NCI-H774 (cell line): ENCODE measurements around the gene MYO7B.
A peak's percentile ranks its signal among the peaks of the same experiment; 100 is the strongest.

Experiments
- DNase-seq: peaks from one replicate; lab custom pipeline; 2025; lab: John Stamatoyannopoulos, UW

The MYO7B gene

GRCh38 chr2:127637725-127638252, 102.3 kb downstream of the MYO7B start:
- DNase-seq: no peak

GRCh38 chr2:127638361-127639110, 103.1 kb downstream of the MYO7B start:
- DNase-seq: no peak

GRCh38 chr2:127639111-127639474, 103.6 kb downstream of the MYO7B start:
- DNase-seq: no peak

DNA sequence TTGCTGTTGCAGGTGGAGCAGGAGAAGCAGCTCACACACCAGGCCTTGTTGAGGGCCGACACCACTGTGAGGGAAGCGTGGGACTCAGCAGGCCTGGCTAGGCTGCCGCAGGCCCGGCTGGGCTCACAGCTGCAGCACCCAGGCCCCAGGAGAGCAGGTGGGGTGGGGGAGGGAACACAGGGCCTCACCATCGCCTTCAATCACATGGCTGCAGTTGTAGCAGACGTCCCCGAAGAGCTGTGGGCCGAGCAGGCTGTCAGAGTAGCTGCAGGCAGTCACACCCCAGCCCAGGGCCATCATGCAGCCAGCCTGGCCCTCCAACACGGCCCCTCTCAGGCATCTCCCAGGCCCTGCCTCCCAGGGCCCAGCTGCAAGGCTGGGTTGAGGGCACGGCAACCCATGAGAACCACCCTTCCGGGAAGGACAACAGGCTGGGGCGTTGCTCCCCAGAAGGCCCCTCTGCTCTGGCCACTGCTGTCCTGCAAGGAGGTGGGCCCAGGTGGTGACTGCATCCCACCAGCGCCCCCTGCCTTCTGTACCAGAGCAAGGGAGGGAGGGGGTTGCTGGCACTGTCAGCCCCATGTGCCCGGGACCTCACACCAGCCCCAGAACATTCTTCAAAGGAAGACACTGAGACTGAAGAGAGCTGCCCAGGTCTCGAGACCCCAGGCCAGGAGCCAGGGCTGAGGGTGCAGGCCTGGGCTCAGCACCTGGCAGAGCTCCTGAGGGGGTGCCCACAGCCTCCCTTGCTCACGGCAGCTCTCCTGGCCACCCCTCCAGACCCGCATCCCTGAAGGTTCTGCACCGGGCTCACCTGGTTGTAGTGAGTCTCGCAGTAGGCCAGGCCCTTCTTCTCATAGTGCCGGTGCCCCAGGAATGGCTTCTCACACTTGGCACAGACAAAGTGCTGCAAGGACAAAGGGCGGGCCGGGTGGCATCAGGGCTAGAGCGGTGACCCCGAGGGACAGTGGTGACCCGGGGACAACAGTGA, 104.9 kb downstream of the MYO7B start:
- no peak for DNase-seq

DNA sequence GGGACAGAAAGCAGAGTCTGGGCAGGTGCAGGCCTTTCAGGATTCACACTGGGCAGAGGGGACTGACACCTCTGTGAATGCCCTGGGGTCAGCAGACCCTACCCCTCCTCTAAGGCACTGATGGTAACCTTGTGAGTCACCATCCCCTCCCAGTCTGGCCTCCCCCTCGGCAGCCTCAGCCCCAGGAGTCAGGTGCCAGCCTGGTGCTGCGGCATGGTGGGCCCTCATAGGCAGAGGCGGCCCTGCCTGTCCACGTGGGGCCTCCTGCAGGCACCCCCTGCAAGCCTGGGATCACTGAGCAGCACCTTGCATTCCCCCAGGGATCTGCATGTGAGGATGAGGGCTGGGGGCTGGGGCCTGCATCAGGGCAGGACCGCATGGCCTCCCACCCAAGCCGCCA, 105.7 kb downstream of the MYO7B start:
- no peak for DNase-seq

DNA sequence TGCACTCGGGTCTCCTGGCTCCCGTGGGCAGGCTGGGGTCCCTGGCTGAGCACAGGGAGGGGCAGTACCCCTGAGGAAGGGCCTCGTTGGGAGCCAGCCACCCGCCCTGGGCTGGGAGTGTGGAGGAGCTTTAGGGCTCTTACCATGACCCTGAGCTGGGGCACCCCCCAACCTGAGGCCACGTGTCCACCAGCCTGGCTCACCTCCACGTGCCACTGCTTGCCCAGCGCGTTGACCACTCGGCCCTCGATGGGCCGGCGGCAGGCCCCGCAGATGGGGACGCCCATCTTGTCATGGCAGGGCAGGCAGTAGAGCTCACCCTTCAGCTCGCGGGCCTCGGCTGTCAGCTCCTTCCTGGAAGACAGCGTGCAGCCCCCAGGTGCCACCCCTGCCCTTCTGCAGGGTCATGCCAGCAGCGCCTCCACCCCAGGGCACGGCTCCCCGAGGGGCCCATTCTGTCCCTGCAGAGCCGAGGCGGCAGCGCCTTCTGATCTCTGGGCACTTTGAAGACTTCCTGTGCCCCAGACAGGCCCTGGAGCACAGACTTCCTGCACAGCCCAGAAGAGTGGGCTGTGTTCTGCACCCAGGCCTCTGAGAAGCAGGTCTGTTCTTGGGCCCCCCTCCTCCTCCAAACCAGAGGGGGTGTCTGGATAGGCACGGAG, 106.5 kb downstream of the MYO7B start:
- no peak for DNase-seq

DNA sequence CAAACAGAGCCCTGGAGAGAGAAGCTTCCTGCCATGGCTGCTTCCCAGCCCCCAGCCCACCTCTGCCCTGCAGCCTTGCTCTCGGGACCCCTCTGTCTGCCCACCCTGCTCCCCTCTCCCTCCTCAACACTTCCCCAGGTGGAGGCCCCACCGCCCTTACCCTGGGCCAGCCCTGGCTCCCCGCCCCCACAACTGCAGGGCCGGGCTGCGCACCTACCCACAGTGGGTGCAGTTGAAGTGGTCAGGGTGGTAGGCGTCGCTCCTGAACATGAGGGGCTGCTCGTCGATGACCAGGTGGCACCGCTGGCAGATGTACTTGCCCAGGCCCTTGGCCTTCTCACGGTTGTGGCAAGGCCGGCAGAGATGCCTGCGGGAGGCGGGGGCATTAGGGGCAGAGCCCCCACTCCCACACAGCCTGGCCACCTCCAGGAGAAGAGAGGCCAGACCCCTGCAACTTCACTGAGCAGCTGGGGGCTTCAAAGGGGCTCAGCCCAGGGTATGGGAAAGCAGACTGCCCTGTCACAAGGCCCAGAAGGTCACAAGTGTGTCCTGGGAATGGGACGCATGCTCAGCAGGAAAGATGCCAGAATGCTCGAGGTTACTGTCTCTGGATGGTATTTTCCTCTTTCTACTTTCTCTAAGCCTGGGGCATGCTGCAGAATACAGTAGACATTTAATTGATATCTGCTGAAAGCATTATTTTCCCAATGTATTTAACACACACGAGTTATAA, 107.4 kb downstream of the MYO7B start:
- no peak for DNase-seq

DNA sequence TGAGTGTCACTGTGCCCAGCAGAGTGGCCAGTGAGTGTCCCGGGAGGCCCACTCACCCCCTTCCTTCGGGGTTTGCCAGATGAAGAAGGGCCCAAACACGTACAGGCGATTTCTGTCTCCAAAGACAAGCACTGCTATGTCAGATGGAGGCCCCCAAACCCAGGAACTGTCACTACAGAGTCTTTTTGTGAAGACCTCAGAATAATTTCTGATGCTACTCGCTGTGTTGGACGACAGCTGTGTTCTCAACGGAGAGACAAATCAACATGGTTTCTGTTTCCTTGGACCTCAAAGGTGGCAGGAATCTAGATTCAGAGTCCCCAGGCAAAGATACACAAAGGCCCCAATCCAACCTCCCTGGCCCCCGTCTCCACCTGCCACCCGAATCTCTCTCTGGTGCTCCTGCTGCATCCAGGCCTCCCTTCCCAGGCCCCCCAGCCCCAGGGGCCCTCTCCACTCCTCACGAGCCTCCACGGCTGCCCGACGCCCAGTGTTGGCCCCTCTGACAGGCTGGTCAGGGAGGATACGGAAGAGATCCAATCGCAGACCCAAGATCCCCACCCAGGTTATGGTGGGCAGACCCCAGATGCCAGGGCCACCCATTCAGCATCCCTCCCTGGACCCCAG, 108.1 kb downstream of the MYO7B start:
- DNase-seq: no peak

GRCh38 chr2:127644066-127645025, 108.9 kb downstream of the MYO7B start:
- DNase-seq: no peak

GRCh38 chr2:127645026-127645394, 109.5 kb downstream of the MYO7B start:
- DNase-seq: no peak

GRCh38 chr2:127645395-127646291, 110.2 kb downstream of the MYO7B start, which contains the start of gene GPR17:
Gene GPR17 (plus strand): TSS chr2:127646153. CDS start chr2:127650736, 4,583 bp downstream.
- no peak for DNase-seq

- DNase-seq: no peak
Measured at GRCh38 chr2:127646487-127647241, 111.2 kb downstream of the MYO7B start.

DNA sequence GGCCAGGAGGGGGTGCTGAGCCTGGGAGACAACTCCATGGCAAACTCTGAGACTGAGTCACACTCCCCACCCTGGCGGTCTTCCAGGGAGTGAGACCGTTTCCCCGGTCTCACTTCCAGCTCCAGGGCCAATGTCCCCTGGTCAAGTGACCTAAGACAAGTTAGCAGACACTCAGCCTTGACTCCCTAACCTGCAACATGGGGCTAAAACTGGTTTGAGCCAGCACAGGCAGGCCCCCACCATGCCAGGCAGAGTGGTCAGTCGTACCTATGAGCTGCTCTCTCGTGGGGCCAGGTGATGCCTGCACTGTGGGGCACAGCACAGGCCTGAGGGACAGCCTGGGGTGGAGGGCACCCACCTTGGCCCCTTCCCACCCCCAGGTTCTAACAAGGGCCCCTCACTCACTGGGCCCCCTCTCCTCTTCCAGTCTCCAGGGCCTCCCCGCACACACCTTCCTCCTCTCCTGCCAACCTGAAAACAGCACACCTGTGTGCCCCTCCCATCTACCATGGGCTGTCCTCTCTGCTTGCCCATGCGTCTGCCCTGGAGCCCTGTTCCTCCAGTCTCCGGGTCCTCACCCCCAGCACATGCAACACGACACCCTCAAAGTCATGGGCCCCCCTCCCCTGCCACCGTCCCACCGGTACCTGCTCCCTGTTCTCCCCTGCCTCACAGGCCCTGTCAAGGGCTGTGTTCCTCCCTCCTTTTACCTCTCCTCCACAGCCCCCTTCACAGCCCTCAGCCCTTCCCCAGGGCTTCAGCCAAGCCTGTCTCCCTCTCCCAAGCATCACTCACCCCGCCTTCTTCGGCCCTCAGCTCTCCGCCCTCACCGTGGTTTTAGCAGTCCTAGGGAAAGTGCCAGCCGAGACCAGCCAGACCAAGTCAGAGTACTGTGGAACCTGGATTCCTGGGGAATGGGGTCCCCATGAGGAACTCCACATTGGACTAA, 112.0 kb downstream of the MYO7B start:
- no peak for DNase-seq

DNA sequence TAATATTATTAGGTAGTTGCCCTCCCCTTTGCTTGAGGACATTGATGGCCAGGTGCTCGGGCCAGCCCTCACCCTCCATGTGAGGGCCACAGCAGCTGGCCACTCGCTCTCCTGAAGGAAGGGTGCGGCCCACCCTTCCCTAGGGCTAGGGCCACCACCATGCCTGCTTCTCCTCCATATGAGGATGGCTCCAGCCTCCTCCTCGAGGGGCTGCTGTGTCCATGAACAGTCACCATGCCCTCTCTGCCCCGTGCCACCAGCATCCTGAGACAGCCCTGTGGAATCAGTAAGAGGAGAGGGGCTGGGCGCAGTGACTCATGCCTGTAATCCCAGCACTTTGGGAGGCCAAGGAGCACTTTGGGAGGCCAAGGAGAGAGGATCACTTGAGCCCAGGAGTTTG, 112.8 kb downstream of the MYO7B start:
- DNase-seq: no peak

GRCh38 chr2:127649100-127649611, 113.7 kb downstream of the MYO7B start:
- DNase-seq: peak; percentile 34

DNA sequence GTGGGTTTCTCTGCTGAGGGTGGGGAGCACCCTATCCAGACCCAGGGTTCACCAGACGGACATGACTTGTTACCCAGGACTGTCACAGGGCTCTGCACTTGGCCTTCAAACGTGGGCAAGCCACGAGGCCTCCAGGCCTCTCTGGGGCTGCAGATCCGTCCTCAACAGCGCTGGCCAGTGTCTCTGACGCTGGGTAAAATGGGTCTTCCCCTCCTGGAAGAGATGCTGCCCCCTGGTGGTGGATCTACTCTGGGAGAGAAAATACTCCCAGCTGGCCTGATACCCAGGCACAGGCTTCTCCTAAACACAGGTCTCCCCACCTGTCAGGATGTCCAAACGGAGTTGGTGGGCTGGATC, 114.2 kb downstream of the MYO7B start:
- peak; percentile 74 for DNase-seq
